Stimulated activated CD4-positive, alpha-beta T cell treated with anti-CD3 and anti-CD28 coated beads, Interleukin-4, amount 100 ng/mL, for 48 hours (primary cell): ENCODE data around the gene CHRNA5.
A peak's percentile ranks its signal among the peaks of the same experiment; 100 is the strongest.
"Not testable (repeated sequence)": the region's sequence is repeated elsewhere in the genome, so short reads cannot be mapped to it uniquely, and the experiment has no call there.

Source experiments
- DNase-seq, 2 donors: peaks; one replicate each; pipeline ENCODE4 v3.0.0-alpha.2; 2020; ENCODE audit warnings: low read depth in 2 of 2

Gene CHRNA5

GRCh38 chr15:78565097-78565950, at the start of gene CHRNA5:
TSS of gene CHRNA5 (plus strand) at chr15:78565520. CDS start at chr15:78565720, 200 bp downstream.
- peak; percentile 75 for DNase-seq

- DNase-seq, result not testable (repeated sequence)
Measured at GRCh38 chr15:78520035-78520434, 45.3 kb upstream of the CHRNA5 start.

- no peak for DNase-seq
Measured at GRCh38 chr15:78524230-78524629, 41.1 kb upstream of the CHRNA5 start.

GRCh38 chr15:78527325-78527724, 38.0 kb upstream of the CHRNA5 start:
- no peak for DNase-seq

GRCh38 chr15:78533331-78533730, 32.0 kb upstream of the CHRNA5 start:
- no peak for DNase-seq

GRCh38 chr15:78536134-78536533, 29.2 kb upstream of the CHRNA5 start:
- DNase-seq, result no peak

- DNase-seq, result no peak
Measured at GRCh38 chr15:78537266-78537905, 27.9 kb upstream of the CHRNA5 start.

GRCh38 chr15:78538358-78538757, 27.0 kb upstream of the CHRNA5 start:
- DNase-seq, result no peak

GRCh38 chr15:78539464-78540140, 25.7 kb upstream of the CHRNA5 start:
- DNase-seq, result not testable (repeated sequence)

GRCh38 chr15:78540141-78540870, 25.0 kb upstream of the CHRNA5 start, which contains the start of gene PSMA4:
TSS of gene PSMA4 (plus strand) at chr15:78540444. CDS start at chr15:78541928, 1,484 bp downstream.
- DNase-seq, result peak; percentile 92 to 93

- no peak for DNase-seq
Measured at GRCh38 chr15:78540871-78541743, 24.2 kb upstream of the CHRNA5 start.

- no peak for DNase-seq
Measured at GRCh38 chr15:78541744-78542034, 23.6 kb upstream of the CHRNA5 start.

- DNase-seq, result no peak
Measured at GRCh38 chr15:78542647-78543046, 22.7 kb upstream of the CHRNA5 start.

GRCh38 chr15:78550194-78550593, 15.1 kb upstream of the CHRNA5 start:
- DNase-seq, result no peak

GRCh38 chr15:78550815-78551214, 14.5 kb upstream of the CHRNA5 start:
- no peak for DNase-seq

GRCh38 chr15:78551902-78552301, 13.4 kb upstream of the CHRNA5 start:
- DNase-seq, result no peak

- no peak for DNase-seq
Measured at GRCh38 chr15:78552597-78552996, 12.7 kb upstream of the CHRNA5 start.

GRCh38 chr15:78560201-78560600, 5.1 kb upstream of the CHRNA5 start:
- DNase-seq, result not testable (repeated sequence)

GRCh38 chr15:78561490-78561889, 3.8 kb upstream of the CHRNA5 start:
- no peak for DNase-seq

GRCh38 chr15:78563092-78563491, 2.2 kb upstream of the CHRNA5 start:
- no peak for DNase-seq

- no peak for DNase-seq
Measured at GRCh38 chr15:78564743-78565096, 600 bp upstream of the CHRNA5 start.
